PC-3 (cell line): ENCODE data around the gene MSMO1.

Source experiments
- EZH2 ChIP-seq: fragments of 300-600 bp; sonication (generic); IDR thresholded peaks from one replicate; pipeline ENCODE4 v1.6.1; 2017; ENCODE audit warnings: antibody characterized with exemption, mild to moderate bottlenecking, low read length; ENCODE audit not compliant: unreplicated experiment
- EZH2phosphoT487 ChIP-seq: fragments of 300-600 bp; sonication (generic); IDR thresholded peaks from 2 replicates; pipeline ENCODE4 v1.6.1; 2018; ENCODE audit warnings: mild to moderate bottlenecking, antibody characterized with exemption, low read length, borderline replicate concordance
- TF ChIP-seq, protein P1 (sequence below): fragments of 300-600 bp; sonication (generic); conservative IDR thresholded peaks from 2 replicates; pipeline ENCODE4 v1.5.1; 2017; ENCODE audit warnings: antibody characterized with exemption, low read depth, mild to moderate bottlenecking, low read length

GRCh38 chr4:165368114-165368513 lies 40.6 kb downstream of the MSMO1 start:
- no peak for TF ChIP-seq EZH2
- TF ChIP-seq EZH2phosphoT487 = no peak
- TF ChIP-seq, protein P1, sequence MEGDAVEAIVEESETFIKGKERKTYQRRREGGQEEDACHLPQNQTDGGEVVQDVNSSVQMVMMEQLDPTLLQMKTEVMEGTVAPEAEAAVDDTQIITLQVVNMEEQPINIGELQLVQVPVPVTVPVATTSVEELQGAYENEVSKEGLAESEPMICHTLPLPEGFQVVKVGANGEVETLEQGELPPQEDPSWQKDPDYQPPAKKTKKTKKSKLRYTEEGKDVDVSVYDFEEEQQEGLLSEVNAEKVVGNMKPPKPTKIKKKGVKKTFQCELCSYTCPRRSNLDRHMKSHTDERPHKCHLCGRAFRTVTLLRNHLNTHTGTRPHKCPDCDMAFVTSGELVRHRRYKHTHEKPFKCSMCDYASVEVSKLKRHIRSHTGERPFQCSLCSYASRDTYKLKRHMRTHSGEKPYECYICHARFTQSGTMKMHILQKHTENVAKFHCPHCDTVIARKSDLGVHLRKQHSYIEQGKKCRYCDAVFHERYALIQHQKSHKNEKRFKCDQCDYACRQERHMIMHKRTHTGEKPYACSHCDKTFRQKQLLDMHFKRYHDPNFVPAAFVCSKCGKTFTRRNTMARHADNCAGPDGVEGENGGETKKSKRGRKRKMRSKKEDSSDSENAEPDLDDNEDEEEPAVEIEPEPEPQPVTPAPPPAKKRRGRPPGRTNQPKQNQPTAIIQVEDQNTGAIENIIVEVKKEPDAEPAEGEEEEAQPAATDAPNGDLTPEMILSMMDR = no peak
